NOMO-1 treated with dmso at 0.1 percent for 144 hours (cell line): ENCODE measurements around the gene GTF2H1.

Experiments
- DNase-seq: peaks from one replicate; lab custom pipeline; 2025; ENCODE audit not compliant: unreplicated experiment; lab: John Stamatoyannopoulos, UW

GTF2H1 gene

DNA sequence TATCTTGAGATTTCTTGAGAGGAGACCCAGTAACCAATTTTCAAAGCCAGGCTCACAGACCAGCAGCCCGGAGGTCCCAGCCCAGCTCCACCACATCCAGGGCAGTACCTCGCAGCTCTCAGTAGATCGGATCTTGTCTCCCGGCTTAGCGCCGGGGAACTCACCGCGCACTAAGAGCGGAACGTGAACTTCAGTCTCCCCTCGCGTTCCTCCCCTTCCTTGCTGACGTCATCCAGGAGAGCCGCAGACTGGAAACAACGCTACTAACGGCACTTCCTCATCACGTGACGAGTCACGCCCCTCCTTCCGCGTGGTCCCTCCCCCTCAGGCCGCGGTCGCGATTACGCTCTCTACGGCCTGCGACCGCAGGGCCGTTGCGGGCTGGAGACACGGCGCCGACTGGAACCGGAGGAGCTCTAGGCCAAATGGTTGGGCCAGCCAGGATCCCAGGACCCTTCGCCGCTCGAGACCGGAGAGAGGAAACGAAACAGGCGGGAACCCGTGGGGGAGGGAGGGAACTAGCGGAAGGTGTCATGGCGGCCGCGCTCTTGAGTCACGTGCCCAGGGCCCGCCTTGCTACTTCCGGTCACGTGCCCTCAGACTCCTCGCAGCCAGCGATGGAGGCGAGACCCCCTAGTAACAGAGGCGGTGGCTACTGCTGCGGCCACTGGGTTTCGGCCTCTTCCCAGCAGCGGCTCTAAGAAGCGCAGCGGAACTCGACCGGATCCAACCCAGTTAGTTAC is at the start of gene GTF2H1, which contains the start of gene HPS5:
TSS of gene GTF2H1 (plus strand) at position 599 of the 743 bp plus-strand sequence. CDS start 10,508 bp downstream, outside the sequence.
TSS of gene HPS5 (minus strand) at position 172 of the 743 bp plus-strand sequence. CDS start 4,282 bp downstream, outside the sequence.
- DNase-seq: peak; percentile 95

DNA sequence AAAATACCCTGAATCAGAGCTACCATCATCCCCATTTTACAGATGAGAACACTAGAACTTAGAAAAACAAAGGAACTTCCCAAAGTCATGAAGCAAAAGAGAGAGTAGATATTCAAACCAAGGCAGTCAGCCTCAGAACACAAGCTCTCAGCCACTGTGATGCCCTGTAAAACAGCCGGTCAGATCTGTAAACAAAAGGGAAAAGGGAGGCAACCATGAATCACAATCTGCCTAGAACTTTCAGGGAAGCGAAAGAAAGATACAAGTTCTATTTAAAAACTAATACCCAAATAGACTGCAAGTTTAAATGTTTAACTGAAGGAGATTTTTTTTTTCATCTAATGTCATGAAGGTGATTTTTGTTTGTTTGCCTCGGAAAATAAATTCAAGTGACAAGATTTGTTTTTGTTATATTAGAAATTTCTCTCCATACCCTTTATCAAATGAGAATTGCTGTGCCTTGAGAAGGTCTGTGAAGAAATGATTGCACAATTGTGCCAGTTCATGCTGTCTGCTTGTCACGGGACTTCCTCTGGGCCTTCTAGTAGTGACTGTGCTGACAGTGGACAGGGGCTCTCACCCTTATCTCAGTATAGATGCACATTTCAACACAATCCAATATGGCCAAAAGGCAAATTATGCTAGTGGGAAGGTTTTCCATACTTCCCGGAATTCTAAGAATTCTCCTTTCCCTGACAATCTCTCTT is 44.6 kb upstream of the GTF2H1 start:
- peak; percentile 61 for DNase-seq

DNA sequence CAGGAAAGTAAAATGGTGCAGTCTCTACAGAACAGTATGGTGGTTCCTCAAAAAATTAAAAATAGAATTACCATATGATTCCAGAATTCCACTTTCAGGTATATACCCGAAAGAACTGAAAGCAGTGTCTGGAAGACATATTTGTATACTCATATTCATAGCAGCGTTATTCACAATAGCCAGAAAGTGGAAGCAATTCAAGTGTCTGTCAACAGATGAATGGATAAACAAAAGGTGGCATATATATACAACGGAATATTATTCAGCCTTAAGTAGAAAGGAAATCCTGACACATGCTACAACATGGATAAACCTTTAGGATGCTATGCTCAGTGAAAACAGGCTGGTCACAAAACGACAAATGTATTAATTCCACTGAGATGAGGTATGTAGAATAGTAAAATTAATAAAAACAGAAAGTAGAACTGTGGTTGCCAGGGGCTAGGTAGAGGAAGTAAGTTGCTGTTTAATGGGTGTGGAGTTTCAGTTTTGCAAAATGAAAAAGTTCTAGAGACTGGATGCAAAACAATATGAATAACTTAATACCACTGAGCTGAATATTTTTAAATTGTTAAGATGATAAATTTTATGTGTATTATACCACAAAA is 41.8 kb upstream of the GTF2H1 start:
- DNase-seq: peak; percentile 16

DNA sequence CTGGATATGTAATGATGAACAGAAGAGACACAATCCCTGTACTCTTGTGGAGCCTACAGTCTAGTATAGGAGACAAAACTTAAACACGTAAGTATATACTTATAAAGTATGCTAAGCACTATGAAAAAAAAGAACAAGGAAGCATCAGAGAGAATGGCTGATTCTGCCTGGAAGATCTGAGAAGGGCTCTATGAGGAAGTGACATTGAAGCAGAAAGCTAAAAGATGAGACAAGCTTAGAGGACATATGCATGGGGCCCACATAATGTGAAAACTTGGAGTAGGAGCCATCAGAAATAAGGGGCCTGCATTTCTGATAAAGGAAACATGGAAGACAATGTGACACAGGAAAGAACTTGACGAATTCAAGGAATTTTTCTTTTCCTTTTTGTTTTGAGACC is 39.7 kb upstream of the GTF2H1 start:
- DNase-seq: no peak

DNA sequence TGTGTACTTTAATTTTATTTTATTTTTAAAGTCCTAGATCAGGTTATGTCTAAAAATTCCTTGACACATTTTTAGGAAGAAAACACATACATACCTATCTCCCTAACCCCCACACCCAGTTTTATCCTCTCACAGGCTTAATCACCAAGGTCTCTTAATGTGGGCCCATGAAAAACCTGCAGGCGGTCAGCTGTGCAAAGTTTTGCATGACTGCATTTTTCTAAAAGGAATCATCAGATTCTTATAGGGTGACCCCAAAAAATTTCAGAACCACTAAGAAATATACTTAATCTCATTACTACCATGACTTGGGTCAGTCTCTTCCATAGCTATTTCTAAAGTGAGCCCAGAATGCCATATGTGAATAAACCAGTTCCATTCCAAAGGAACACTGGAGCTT is 36.5 kb upstream of the GTF2H1 start:
- no peak for DNase-seq

DNA sequence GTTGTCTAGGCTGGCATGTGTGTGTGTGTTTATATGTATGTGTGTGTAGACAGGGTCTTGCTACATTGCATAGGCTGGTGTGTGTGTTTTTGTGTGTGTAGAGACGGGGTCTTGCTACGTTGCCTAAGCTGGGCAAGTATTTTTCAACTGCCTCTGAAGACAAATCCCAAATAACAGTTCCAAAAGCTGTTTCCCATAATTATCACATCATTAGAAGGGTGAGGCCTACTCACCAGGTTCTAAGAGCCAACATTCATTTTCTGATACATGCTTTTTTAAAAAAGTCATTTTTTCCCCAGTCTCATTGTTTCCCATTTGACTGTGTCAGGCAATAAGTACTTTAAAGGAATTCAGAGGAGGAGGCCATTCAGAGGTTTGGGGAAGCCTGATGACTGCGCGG is 33.5 kb upstream of the GTF2H1 start:
- DNase-seq: no peak

- no peak for DNase-seq
Measured at GRCh38 chr11:18294862-18295261, 27.5 kb upstream of the GTF2H1 start.

DNA sequence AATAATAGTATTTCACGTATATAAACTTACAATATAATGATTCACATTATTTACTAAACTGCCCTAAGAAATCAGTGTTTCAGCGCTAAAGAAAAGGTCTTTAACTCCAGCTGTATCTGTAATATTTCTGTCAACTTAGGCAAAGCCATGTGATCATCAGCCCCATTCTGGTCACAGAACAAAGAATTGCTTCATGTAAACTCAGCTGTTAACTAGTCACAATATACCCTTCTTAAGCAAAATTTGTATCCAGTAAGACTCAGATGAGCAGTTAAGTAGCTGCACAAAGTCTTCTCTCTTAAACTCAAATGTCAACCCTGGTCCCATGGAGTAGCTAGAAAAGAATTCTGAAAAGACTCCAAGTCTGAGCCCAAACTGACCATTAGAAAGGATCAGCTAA is 27.1 kb upstream of the GTF2H1 start:
- no peak for DNase-seq

DNA sequence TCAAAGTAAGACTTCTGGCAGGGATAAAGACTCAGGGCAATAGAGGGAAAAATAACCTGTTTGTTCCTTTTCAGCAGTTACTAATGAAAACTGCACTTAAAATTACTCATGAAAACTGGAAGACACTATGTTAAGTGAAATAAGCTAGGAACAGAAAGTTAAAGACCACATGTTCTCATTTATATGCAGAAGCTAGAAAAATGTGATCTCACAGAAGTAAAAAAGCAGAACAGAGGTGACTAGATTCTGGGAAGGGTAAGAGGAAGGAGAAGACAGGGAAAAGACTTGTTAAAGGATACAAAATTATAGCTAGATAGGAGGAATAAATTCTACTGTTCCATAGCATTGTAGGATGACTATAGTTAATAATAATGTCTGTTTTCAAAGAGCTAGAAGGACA is 22.6 kb upstream of the GTF2H1 start:
- no peak for DNase-seq

DNA sequence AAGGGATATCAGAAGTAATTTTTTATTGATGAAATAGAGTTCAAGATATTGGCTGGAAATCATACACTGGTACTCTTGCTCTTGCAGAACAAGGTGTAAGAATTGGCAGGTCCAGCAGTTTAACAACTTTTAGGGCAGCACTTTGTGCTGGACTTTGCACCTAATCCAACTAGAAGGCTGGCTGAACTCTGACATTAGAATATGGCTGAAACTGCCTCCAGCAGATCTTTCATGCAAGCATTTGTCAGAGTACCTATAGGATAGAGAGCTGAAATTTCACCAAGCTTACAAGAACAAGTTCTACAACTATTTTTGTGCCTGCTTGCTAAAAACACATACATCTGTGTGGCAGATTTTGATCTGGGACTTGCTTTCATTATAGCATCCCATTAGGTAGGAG is 17.6 kb upstream of the GTF2H1 start:
- no peak for DNase-seq

GRCh38 chr11:18307461-18308139 is 14.8 kb upstream of the GTF2H1 start:
- no peak for DNase-seq

DNA sequence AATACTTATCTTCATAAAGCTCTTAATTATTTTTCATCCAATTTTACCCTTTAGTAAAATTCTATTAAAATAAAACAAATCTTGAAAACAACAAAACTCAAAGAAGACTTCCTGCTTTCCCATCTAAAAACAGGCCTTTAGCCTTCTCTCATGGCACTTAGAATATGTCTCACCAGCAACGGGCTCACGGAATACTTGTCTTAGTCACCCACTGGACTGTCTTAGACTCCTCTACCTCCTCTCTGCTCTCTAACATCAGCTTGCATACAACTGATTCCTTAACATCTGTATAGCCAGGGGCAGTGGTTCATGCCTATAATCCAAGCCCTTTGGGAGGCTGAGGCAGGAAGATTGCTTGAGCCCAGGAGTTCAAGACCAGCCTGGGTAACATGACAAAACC is 14.1 kb upstream of the GTF2H1 start:
- DNase-seq: no peak

- no peak for DNase-seq
Measured at GRCh38 chr11:18309691-18310090, 12.7 kb upstream of the GTF2H1 start.

- DNase-seq: peak; percentile 76
Measured at GRCh38 chr11:18310800-18311340, 11.5 kb upstream of the GTF2H1 start.

GRCh38 chr11:18312012-18312411 is 10.4 kb upstream of the GTF2H1 start:
- no peak for DNase-seq

DNA sequence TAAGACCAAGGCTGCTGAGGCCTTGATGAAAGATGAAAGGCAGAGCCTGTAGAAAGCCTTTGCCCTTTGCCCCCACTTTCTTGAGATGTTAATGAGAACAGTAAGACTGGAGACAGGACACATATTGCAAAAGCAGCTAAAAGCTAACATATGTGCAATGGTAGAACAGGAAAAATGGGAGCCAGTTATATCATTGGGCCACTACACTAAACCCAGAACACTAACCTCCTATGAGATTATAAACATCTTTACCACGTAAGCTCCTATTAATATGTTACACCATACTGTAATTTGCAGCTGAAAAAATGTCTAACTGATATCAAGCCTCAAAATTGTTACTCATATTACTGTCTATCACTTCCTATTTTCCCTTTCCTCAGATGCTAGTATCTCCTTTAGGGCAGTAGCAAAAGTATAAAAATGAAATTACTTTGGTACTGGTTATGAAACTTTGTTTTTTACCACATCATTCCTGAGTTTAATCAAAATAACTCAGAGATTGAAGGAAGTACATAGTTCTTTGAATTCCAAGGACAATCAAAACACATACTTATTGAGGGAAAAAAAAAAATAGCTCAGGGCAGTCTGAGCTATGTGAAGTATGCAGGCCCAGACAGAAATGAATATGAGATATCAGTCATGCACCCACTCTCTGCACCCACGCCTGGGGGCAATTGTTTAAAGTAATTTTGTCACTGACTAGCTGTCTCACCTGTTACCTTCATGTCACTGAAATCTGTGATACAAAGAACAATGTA is 9.5 kb upstream of the GTF2H1 start:
- DNase-seq: no peak

DNA sequence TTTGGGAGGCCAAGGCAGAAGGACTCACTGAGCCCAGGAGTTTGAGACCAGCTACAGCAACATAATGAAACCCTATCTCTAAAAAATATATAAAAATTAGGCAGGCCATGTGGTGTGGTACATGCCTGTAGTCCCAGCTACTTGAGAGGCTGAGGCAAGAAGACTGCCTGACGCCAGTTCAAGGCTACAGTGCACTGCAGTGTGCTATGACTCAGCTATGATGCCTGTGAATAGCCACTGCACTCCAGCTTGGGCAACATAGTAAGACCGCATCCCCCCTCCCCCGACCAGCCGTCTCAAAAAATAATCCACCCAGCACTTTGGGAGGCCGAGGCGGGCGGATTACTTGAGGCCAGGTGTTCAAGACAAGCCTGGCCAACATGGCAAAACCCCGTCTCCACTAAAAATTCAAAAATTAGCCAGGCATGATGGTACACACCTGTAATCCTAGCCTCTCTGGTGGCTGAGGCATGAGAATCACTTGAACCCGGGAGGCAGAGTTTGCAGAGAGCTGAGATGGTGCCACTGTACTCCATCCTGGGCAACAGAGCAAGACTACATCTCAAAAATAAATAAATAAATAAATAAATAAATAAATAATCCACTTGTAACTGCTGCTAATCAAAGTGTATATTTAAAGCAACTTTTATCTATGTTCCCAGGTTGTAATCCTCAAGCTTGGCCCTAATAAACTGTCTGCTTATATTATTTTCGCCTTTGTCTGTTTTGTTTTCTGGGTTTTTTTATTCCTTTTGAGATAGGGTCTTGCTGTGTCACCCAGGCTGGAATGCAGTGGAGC is 8.2 kb upstream of the GTF2H1 start:
- DNase-seq: no peak

- DNase-seq: no peak
Measured at GRCh38 chr11:18314784-18315523, 7.4 kb upstream of the GTF2H1 start.

DNA sequence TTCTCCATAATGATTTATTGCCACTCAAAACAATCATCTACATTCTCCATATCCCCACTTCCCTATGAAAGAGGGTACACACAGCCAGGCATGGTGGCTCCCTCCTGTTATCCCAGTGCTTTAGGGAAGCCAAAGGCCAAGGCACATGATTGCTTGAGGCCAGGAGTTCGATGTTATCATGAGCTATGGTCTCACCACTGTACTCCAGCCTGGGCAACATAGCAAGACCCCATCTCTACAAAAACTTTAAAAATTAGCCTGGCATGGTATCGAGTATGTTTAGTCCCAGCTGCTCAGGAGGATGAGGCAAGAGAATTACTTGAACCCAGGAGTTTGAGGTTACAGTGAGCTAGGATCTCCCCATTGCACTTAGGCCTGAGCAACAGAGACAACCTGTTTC is 6.5 kb upstream of the GTF2H1 start:
- DNase-seq: no peak
